ENCODE data around the gene SMIM5.

- TF ChIP-seq CTCF (optimal IDR thresholded peaks at IDR 0.05 in 1 of 3, IDR thresholded peaks at IDR 0.05 in 1 of 3, conservative IDR thresholded peaks at IDR 0.05 in 1 of 3; ENCODE audit: extremely low read depth in 1 of 3, insufficient read depth in 2 of 3, low read length in 3 of 3) (no peak), EZH2 (IDR thresholded peaks at IDR 0.05; ENCODE audit: low read length) (no peak)
Measured at GRCh38 chr17:75631353-75631752, 1.9 kb upstream of the SMIM5 start.

Measured in keratinocyte (primary cell).